Measurements from ENCODE around the gene GAMT. TPM values are rescaled to one million over a fixed set of nuclear protein-coding genes. Genes with fewer than 3 reads are reported as not detected.

The GAMT gene
- total RNA-seq, 1 experiment from 2014 or later = 22.1 TPM

GRCh38 chr19:1396768-1397679 lies 4.3 kb downstream of the GAMT start:
- Histone ChIP-seq H3K9me3 (no peaks in the 10 kb centered on the region), H3K4me3 (no peak overlapping the region), H3K27me3 (no peaks in the 10 kb centered on the region), H3K36me3 (no peaks in the 10 kb centered on the region)
- DNase-seq = no peak

DNA sequence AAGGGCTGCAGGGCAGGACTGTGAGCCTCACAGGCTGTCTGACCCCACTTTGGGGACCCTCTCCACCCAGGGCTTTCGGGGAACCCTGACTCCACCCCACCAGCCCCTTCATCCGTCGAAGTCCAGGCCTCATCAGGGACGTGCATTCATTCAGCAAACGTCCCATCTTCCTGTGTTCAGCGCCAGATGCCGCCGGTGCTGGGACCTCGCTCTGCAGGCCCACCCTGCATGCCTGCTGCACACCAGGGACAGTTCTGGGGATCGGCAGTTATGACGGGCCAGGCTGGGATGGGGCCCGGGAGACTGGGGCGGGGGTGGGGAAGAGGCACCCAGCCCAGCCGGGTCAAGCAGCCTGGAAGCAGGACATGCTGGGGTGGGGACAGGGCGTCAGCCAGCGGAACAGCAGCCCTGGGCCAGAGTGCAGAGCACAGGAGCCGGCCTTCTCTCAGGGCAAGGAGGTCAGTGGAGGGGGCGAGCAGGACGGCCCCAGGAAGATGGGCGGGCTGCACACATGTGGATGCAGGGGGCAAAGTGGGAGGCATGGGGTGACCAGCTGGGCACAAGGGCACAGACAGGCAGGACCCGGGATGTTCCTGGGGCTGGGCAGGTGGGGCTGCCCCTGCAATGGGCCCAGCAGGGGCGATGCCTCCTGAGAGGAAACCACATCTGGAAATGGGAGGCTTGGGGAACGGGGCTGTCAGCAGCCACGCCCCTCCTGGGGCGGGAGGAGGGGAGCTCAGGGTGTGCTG lies 5.1 kb downstream of the GAMT start:
- H3K9me3 ChIP-seq = no peaks in the 10 kb centered on the region
- no peaks in the 10 kb centered on the region for H3K36me3 ChIP-seq
- no peak overlapping the region for H3K4me3 ChIP-seq
- DNase-seq = no peak
- H3K27me3 ChIP-seq = no peaks in the 10 kb centered on the region

GRCh38 chr19:1395194-1396018 lies 5.9 kb downstream of the GAMT start:
- no peak for DNase-seq
- no peaks in the 10 kb centered on the region for H3K36me3 ChIP-seq

DNA sequence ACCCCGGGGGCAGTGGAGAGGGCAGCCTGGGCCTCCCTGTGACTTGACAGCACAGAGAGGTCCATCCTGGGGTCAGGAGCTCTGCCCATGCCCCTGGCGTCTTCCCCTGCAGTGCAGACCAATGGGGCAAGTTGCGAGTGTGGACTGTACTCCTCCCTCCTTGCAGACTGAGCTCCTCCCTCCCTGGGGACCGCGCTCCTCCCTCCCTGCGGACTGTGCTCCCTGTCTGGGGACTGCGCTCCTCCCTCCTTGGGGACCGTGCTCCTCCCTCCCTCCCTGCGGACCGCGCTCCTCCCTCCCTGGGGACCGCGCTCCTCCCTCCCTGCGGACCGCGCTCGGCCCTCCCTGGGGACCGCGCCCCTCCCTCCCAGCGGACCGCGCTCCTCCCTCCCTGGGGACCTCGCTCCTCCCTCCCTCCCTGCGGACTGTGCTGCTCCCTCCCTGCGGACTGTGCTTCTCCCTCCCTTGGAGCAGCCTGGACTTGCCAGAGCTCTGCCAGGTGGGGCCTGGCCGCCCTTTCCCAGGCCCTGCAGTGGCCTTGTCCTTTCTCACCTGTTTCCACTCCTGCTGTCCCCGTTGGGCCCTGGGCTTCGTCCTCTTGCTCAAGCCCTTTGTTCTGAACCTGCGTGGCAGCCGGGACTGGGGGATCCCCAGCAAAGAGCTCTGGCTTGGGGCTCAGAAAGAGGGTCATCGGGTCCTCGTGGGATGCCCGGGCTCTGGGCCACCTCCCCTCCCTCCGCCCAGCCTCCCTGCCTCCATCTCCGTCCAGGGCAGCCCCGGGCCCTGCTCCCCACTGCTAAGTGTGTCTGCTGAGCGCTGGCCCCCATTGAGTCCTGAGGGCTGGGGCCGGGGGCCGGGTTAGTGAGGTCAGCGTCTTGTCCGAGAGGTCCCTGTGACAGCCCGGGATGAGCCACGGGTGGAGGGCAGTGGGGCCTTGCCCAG lies 6.8 kb downstream of the GAMT start:
- H3K36me3 ChIP-seq = no peaks in the 10 kb centered on the region
- H3K27me3 ChIP-seq = no peaks in the 10 kb centered on the region
- no peak overlapping the region for H3K4me3 ChIP-seq
- no peak for DNase-seq
- no peaks in the 10 kb centered on the region for H3K9me3 ChIP-seq

More at GRCh38 chr19:1395194-1396018, 5.9 kb downstream of the GAMT start:
- no peaks in the 10 kb centered on the region for H3K9me3 ChIP-seq
- H3K4me3 ChIP-seq = no peak overlapping the region
- no peaks in the 10 kb centered on the region for H3K27me3 ChIP-seq

- no peaks in the 10 kb centered on the region for H3K27me3 ChIP-seq
- H3K36me3 ChIP-seq = 0 out of 2 replicates have a peak, but pooled peaks cover 2% of the 10 kb centered on the region
- no peaks in the 10 kb centered on the region for H3K9me3 ChIP-seq
Measured at GRCh38 chr19:1393841-1394240, 7.5 kb downstream of the GAMT start.

GRCh38 chr19:1392939-1393530 lies 8.3 kb downstream of the GAMT start:
- Histone ChIP-seq H3K9me3 (no peaks in the 10 kb centered on the region), H3K27me3 (no peaks in the 10 kb centered on the region), H3K4me3 (no peak overlapping the region), H3K36me3 (0 out of 2 replicates have a peak, but pooled peaks cover 2% of the 10 kb centered on the region)
- no peak for DNase-seq

More at GRCh38 chr19:1393841-1394240, 7.5 kb downstream of the GAMT start:
- no peak overlapping the region for H3K4me3 ChIP-seq
- DNase-seq = no peak

DNA sequence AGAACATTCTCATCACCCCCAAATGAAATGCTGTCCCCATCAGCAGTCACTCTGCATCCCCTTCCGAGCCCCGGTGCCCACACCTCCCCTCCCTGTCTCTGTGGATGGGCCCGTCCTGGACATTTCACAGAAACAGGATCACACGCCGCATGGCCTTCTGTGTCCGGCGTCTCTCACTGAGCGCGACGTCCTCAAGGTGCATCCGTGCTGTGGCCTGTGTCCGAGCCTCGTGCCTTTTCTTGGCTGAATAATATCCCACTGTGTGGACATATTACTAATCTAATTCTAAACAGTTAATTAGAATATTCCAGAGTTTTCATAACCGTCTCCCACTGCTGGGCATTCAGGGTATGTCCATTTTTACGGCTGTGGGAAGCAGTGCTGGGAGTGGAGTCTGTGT lies 8.9 kb downstream of the GAMT start:
- no peaks in the 10 kb centered on the region for H3K9me3 ChIP-seq
- no peaks in the 10 kb centered on the region for H3K27me3 ChIP-seq
- H3K36me3 ChIP-seq = 0 out of 2 replicates have a peak, but pooled peaks cover 2% of the 10 kb centered on the region
- no peak for DNase-seq
- no peak overlapping the region for H3K4me3 ChIP-seq

- DNase-seq = no peak
- Histone ChIP-seq H3K9me3 (no peaks in the 10 kb centered on the region), H3K4me3 (no peak overlapping the region), H3K36me3 (0 out of 2 replicates have a peak, but pooled peaks cover 2% of the 10 kb centered on the region), H3K27me3 (no peaks in the 10 kb centered on the region)
Measured at GRCh38 chr19:1390890-1391423, 10.4 kb downstream of the GAMT start.

DNA sequence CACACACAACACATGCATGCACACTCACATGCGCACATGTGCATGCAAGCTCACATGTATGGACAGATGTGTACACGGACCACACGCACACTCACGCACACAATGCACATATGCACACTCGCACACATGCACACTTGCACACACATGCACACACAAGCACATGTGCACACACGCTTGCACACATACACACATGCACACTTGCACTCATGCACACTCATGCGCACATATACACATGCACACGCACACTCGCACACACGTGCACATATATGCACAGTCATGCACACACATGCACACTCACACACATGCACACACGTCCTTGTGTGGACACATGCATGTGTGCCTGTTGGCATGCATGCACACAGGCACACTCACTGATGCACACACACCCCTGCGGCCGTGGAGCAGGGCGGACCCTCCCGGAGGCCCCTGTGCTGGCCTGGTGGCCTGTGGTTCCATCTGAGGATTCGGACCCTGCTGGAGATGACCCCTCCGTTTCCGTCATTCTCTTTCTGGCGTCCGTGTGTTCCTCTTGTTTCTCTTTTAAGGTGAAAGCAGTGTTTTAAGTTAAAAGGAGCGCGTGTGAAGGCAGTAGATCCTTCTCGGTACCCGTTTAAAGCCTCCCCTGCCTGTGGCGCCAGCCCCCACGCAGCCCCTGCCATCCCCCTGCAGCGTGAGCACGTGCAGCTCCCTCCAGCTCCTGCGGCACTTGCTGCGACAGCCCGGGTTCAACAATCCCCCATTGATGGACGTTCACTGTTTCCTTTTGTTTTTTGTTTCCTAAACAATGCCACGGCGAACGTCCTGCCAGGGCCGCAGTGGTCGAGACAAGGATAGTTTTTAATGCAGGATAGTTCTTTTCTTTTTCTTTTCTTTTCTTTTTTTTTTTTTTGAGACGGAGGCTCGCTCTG lies 12.1 kb downstream of the GAMT start:
- 0 out of 2 replicates have a peak, but pooled peaks cover 2% of the 10 kb centered on the region for H3K36me3 ChIP-seq
- H3K27me3 ChIP-seq = no peaks in the 10 kb centered on the region
- DNase-seq = no peak
- H3K9me3 ChIP-seq = no peaks in the 10 kb centered on the region
- H3K4me3 ChIP-seq = no peak overlapping the region

- no peaks in the 10 kb centered on the region for H3K9me3 ChIP-seq
- H3K27me3 ChIP-seq = no peaks in the 10 kb centered on the region
- H3K36me3 ChIP-seq = 0 out of 2 replicates have a peak, but pooled peaks cover 2% of the 10 kb centered on the region
- no peak overlapping the region for H3K4me3 ChIP-seq
- no peak for DNase-seq
Measured at GRCh38 chr19:1388637-1389026, 12.7 kb downstream of the GAMT start.

DNA sequence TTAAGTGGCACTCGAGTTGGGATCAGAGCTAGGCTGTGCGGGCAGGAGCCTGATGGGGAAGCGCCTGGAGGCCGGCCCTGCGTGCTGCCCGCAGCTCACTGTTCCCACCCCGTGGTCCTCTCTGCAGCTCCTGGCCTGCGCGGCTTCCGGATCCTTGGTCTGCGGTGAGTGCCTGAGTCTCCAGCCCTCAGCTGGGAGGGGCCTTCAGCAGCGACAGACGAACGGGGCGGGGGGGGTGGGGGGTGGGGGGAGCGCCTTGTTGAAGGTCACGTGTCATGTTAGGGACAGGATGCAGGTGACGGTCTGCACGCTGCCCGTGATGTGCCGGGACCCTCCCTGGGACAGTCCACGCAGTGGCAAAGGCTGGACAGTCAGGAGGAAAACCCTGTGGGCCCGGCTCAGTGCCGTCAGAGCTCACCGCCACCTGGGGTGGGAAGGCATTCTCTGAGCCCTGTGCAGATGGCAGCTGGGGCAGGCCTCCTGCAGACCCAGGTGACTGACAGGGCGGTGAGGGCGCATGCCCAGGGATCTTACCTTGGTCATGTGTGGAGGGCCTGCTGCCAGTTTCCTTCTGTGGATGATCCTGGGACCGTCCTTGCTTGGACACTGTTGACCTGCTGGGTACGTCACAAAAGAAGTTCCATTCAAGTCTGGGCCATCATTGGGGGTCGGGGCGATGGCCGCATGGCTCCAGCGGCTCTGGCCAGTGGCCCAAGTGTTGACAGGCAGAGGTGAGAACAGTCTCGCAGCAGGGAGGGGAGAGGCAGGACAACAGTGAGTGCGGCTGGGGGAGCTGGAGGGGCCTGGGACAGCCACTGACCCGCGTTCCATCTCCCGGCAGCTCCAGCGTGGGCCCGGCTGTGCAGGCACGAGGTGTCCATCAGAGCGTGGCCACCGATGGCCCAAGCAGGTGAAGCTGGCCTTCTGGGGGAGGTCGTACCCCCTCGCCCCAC lies 13.4 kb downstream of the GAMT start:
- no peak for DNase-seq
- 0 out of 2 replicates have a peak, but pooled peaks cover 2% of the 10 kb centered on the region for H3K36me3 ChIP-seq
- no peaks in the 10 kb centered on the region for H3K9me3 ChIP-seq
- no peaks in the 10 kb centered on the region for H3K27me3 ChIP-seq
- H3K4me3 ChIP-seq = no peak overlapping the region

DNA sequence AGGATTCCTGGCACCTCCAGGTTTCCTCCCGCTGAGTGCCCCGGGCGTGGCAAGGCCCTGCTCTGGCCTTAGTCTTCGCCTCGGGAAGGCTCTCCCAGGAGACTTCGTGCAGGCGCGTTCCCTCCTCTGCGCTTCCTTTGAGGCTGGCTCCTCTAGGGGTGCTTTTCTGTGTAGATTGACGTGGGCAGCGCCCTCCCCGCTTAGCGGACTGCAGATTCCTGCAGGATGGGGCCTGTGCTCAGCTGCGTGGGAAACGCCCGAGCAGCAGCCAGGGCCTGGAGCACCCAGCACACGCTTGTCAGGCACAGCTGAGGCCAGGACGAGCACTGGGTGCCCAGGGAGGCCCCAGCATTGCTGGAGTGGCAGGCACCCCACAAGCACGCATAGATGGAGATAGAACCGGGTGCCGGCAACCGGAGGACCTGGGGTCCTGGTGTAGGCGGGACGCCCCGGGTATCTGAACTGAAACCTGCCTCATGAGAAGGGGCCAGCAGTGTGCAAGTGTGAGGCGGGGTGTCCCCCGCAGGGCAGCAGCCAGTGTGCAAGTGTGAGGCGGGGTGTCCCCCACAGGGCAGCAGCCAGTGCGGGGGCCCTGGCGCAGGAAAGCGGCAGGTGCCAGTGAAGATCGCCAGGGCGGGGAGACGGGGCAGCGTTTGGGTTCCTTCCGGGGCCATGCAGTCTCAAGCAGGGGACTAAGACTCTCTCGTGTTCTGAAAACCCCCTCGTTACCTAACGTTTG lies 14.2 kb downstream of the GAMT start:
- no peak overlapping the region for H3K4me3 ChIP-seq

GRCh38 chr19:1385816-1386215 lies 15.5 kb downstream of the GAMT start:
- Histone ChIP-seq H3K27me3 (no peaks in the 10 kb centered on the region), H3K9me3 (no peaks in the 10 kb centered on the region), H3K36me3 (0 out of 2 replicates have a peak, but pooled peaks cover 2% of the 10 kb centered on the region), H3K4me3 (no peak overlapping the region)
- no peak for DNase-seq

More for the DNA sequence above, 14.2 kb downstream of the GAMT start:
- DNase-seq = no peak
- Histone ChIP-seq H3K9me3 (no peaks in the 10 kb centered on the region), H3K36me3 (0 out of 2 replicates have a peak, but pooled peaks cover 2% of the 10 kb centered on the region), H3K27me3 (no peaks in the 10 kb centered on the region)
